ENCODE data around the gene PRICKLE2. TPM values are rescaled to one million over a fixed set of nuclear protein-coding genes. Genes with fewer than 3 reads are reported as not detected.

Gene PRICKLE2
- total RNA-seq, 1 experiment from 2014 or later = 0.26 TPM

DNA sequence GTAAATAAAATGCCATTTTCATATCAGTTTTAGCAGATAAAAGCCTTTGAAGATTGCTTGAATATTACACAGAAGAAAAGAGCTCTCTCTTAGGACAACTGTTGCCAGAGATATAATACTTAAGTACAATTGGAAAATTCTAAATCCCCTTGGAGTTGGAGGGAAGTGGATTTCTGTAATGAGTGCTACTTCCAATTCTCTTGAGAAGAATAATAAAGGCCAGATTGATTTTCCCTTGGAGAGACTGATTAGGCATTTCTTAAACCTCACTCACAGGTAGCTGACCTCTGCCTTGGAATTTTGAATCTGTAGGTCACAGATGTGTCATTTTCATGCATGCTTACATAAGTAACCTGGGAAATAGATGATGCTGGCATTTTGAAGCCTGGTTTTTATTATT, 172.1 kb downstream of the PRICKLE2 start:
- no peaks in the 10 kb centered on the region for H3K27me3 ChIP-seq (ENCODE audit: control insufficient read depth, insufficient read depth, low read length)
- H3K9me3 ChIP-seq (ENCODE audit: control insufficient read depth, insufficient read depth, low read depth, low read length) = no peaks in the 10 kb centered on the region
- no peak overlapping the region for H3K27ac ChIP-seq (ENCODE audit: low read length)
- ChIA-PET CTCF (no interaction called here), POLR2A (no interaction called here)
- in situ Hi-C loops (cut with HindIII; ENCODE audit: low pct_unique_long_range_greater_than_20kb, low sequenced_read_pairs) = no loop called here
- intact Hi-C loops (cut with micrococcal nuclease; ENCODE audit: unreplicated experiment) = no loop called here
- H3K4me3 ChIP-seq (ENCODE audit: low read depth in 2 of 2, low read length in 2 of 2) = no peak overlapping the region
- DNase-seq (ENCODE audit: low read depth, low spot score) (no peak), ATAC-seq (no peak)
- H3K36me3 ChIP-seq (ENCODE audit: control insufficient read depth, insufficient read depth, low read length) = no peaks in the 10 kb centered on the region
- TF ChIP-seq, protein P1, sequence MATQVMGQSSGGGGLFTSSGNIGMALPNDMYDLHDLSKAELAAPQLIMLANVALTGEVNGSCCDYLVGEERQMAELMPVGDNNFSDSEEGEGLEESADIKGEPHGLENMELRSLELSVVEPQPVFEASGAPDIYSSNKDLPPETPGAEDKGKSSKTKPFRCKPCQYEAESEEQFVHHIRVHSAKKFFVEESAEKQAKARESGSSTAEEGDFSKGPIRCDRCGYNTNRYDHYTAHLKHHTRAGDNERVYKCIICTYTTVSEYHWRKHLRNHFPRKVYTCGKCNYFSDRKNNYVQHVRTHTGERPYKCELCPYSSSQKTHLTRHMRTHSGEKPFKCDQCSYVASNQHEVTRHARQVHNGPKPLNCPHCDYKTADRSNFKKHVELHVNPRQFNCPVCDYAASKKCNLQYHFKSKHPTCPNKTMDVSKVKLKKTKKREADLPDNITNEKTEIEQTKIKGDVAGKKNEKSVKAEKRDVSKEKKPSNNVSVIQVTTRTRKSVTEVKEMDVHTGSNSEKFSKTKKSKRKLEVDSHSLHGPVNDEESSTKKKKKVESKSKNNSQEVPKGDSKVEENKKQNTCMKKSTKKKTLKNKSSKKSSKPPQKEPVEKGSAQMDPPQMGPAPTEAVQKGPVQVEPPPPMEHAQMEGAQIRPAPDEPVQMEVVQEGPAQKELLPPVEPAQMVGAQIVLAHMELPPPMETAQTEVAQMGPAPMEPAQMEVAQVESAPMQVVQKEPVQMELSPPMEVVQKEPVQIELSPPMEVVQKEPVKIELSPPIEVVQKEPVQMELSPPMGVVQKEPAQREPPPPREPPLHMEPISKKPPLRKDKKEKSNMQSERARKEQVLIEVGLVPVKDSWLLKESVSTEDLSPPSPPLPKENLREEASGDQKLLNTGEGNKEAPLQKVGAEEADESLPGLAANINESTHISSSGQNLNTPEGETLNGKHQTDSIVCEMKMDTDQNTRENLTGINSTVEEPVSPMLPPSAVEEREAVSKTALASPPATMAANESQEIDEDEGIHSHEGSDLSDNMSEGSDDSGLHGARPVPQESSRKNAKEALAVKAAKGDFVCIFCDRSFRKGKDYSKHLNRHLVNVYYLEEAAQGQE (IDR thresholded peaks at IDR 0.05; ENCODE audit: insufficient read depth in 1 of 2, low read depth in 2 of 2, low read length in 1 of 2) = no peak
- TF ChIP-seq POLR2AphosphoS5 (IDR thresholded peaks at IDR 0.05; ENCODE audit: low read depth, low read length) (no peak), SIN3A (IDR thresholded peaks at IDR 0.05; ENCODE audit: borderline replicate concordance, insufficient read depth, low read depth, low read length) (no peak), TCF7L2 (IDR thresholded peaks at IDR 0.05; ENCODE audit: low read depth, low read length) (no peak)
- TF ChIP-seq, protein P2, sequence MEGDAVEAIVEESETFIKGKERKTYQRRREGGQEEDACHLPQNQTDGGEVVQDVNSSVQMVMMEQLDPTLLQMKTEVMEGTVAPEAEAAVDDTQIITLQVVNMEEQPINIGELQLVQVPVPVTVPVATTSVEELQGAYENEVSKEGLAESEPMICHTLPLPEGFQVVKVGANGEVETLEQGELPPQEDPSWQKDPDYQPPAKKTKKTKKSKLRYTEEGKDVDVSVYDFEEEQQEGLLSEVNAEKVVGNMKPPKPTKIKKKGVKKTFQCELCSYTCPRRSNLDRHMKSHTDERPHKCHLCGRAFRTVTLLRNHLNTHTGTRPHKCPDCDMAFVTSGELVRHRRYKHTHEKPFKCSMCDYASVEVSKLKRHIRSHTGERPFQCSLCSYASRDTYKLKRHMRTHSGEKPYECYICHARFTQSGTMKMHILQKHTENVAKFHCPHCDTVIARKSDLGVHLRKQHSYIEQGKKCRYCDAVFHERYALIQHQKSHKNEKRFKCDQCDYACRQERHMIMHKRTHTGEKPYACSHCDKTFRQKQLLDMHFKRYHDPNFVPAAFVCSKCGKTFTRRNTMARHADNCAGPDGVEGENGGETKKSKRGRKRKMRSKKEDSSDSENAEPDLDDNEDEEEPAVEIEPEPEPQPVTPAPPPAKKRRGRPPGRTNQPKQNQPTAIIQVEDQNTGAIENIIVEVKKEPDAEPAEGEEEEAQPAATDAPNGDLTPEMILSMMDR (IDR thresholded peaks at IDR 0.05) = no peak
- no TSS peak for BruUV-seq (replicated peaks)
- H3K4me1 ChIP-seq (ENCODE audit: control insufficient read depth, insufficient read depth, low read length) = no peaks in the 10 kb centered on the region

DNA sequence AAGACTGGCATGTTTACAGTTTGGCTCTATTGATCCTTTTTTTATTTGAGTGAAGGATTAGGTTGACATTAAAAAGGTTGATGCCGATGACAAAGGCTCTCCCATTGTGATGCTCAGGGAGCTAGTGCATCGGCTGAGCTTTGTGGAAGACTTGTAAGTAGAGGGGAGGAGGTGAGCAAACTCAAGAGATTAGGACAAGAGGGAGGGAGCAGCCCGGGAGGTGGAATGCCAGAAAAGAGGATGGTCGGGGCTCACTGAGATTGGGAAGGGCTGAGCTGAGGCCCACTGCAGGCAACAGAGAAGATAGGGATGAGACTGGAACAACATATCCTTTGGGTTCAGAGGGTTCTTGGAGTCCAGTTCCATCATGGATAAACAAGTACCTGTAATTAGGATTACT, 175.4 kb downstream of the PRICKLE2 start:
- POLR2A ChIA-PET = no interaction called here
- no peaks in the 10 kb centered on the region for H3K36me3 ChIP-seq (ENCODE audit: control insufficient read depth, insufficient read depth, low read length)
- no peak for DNase-seq (ENCODE audit: low read depth, low spot score)
- H3K4me1 ChIP-seq (ENCODE audit: control insufficient read depth, insufficient read depth, low read length) = no peaks in the 10 kb centered on the region
- no peak for ATAC-seq
- in situ Hi-C loops (cut with HindIII; ENCODE audit: low pct_unique_long_range_greater_than_20kb, low sequenced_read_pairs) (no loop called here), intact Hi-C loops (cut with micrococcal nuclease; ENCODE audit: unreplicated experiment) (no loop called here)
- CTCF ChIA-PET = no interaction called here
- no TSS peak for BruUV-seq (replicated peaks)
- H3K9me3 ChIP-seq (ENCODE audit: control insufficient read depth, insufficient read depth, low read depth, low read length) = no peaks in the 10 kb centered on the region
- H3K4me3 ChIP-seq (ENCODE audit: low read depth in 2 of 2, low read length in 2 of 2) = no peak overlapping the region
- TF ChIP-seq, protein P2 (IDR thresholded peaks at IDR 0.05) = no peak
- TF ChIP-seq SIN3A (IDR thresholded peaks at IDR 0.05; ENCODE audit: borderline replicate concordance, insufficient read depth, low read depth, low read length) = no peak
- TF ChIP-seq, protein P1 (IDR thresholded peaks at IDR 0.05; ENCODE audit: insufficient read depth in 1 of 2, low read depth in 2 of 2, low read length in 1 of 2) = no peak
- TF ChIP-seq POLR2AphosphoS5 (IDR thresholded peaks at IDR 0.05; ENCODE audit: low read depth, low read length) = no peak
- no peak for TF ChIP-seq TCF7L2 (IDR thresholded peaks at IDR 0.05; ENCODE audit: low read depth, low read length)
- no peak overlapping the region for H3K27ac ChIP-seq (ENCODE audit: low read length)
- no peaks in the 10 kb centered on the region for H3K27me3 ChIP-seq (ENCODE audit: control insufficient read depth, insufficient read depth, low read length)
